Testis (tissue), 3 donors: Measurements from ENCODE around the gene NPAS3. TPM values are rescaled to one million over a fixed set of nuclear protein-coding genes. Genes with fewer than 3 reads are reported as not detected.

Source experiments
- DNase-seq: peaks from one replicate; pipeline ENCODE4 v3.0.0-alpha.2; 2019
- H3K27ac ChIP-seq, 2 donors: fragments of 200-600 bp; sonication (generic); one replicate each; pipeline ENCODE4 v1.5.1; 2019
- H3K27me3 ChIP-seq: fragments of 200-600 bp; sonication (generic); one replicate; pipeline ENCODE4 v1.5.1; 2019
- H3K36me3 ChIP-seq: fragments of 200-600 bp; sonication (generic); one replicate; pipeline ENCODE4 v1.5.1; 2017; ENCODE audit warnings: low read depth; ENCODE audit errors: missing control alignments
- H3K4me1 ChIP-seq: fragments of 200-600 bp; sonication (generic); one replicate; pipeline ENCODE4 v1.5.1; 2019
- H3K4me3 ChIP-seq, 2 donors: fragments of 200-600 bp; sonication (generic); one replicate each; pipeline ENCODE4 v1.5.1; 2017 to 2019
- H3K9me3 ChIP-seq: fragments of 200-600 bp; sonication (generic); one replicate; pipeline ENCODE4 v1.5.1; 2017
- CTCF ChIP-seq, 3 experiments: fragments of 450-650 bp in 2 of 3; fragments of 200-600 bp in 1 of 3; sonication (generic) in 1 of 3; IDR thresholded peaks; one replicate each; pipeline ENCODE4 v1.5.1; 2016 to 2019; ENCODE audit warnings: antibody characterized with exemption in 3 of 3, mild to moderate bottlenecking in 2 of 3, moderate library complexity in 1 of 3
- POLR2A ChIP-seq: fragments of 450-650 bp; IDR thresholded peaks from one replicate; pipeline ENCODE4 v1.6.1; 2017; ENCODE audit warnings: antibody characterized with exemption, mild to moderate bottlenecking, moderate library complexity
- WGBS, 2 donors: methylation state at CpG; one replicate each; pipeline ENCODE4 v1.1.5; 2018; 5-methylcytosine and 5-hydroxymethylcytosine counted together
- intact Hi-C: fragments of 100-400 bp; cut with DNase I; formaldehyde crosslinking; loops from one replicate; pipeline ENCODE4 v1.15.1; 2023; ENCODE audit warnings: low total_unique reads
- polyA plus RNA-seq: library from polyadenylated mRNA; stranded (reverse); fragments of 350-450 nt; fragmentation: Illumina TruSeq; extraction: RNeasy Lipid Tissue Mini Kit (QIAGEN cat#74804); gene quantifications from one replicate; pipeline ENCODE4 v1.2.3, GENCODE V29; 2014; ENCODE audit warnings: low read depth, low replicate concordance; ENCODE audit not compliant: insufficient read depth
- total RNA-seq, 2 donors: library from RNA; depleted of rRNA; stranded (reverse); fragments of >200 nt; gene quantifications; one replicate each; pipeline ENCODE4 v1.2.3, GENCODE V29; 2016

NPAS3 gene
- total and polyA plus RNA-seq, 3 donors from 2014 or later, result 1.1 to 3.7 (median 1.8) TPM

- no peak for TF ChIP-seq POLR2A
- Histone ChIP-seq H3K4me3 (no peak overlapping the region), H3K27me3 (no peaks in the 10 kb centered on the region), H3K9me3 (no peaks in the 10 kb centered on the region), H3K4me1 (no peaks in the 10 kb centered on the region), H3K27ac (no peak overlapping the region), H3K36me3 (no peaks in the 10 kb centered on the region)
- 95 to 100% methylated on average over 4 of the region's 4 CpGs for WGBS, 2 donors
- no peak for DNase-seq
- intact Hi-C loops, result no loop called here
Observed at GRCh38 chr14:33528655-33529054, 590.0 kb downstream of the NPAS3 start.

DNA sequence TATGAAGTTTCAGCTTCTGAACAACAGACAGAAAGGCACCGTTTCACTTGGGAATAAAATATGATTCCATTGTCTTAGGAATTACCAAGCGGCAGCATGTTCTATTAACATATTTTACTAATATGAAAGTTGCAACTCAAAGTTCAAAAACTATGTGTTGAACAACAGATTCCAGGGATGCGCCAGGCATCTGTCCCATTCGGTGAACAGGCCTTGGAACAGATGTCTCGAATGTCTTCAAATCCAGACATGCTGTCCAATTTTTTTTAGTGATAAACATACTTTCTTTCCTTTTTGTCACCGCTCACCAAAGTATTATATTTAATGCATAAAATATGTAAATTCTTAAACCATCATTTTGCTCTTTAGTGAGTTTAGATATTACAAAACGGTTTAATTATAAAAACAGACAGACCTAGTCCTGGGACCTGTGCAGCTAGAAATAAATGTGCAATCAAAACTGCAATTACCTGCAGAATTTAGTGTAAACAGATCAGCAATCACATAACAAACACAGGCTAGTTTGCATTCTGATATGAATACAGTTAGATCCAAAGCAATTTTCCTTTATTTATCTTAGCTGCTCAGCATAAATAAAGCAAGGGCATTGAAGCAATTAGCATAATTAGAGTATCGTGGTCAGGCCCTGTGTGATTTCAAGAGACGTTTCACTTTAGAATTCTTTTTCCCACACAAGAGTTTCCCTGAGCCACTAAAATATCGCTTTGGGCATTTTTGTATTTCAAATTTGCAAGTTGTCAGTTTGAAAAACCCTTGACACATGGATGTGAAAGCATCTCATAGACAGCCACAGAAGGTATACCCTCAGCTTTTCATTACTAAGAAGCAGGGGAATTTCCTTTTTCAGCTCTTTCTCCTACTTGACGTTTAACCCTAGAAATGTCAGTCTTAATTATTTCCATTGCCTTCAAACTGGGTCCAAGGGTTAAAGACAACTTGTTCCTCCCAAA is 591.4 kb downstream of the NPAS3 start:
- TF ChIP-seq CTCF (IDR thresholded peaks at IDR 0.05) (no peak), POLR2A (no peak)
- Histone ChIP-seq H3K9me3 (no peaks in the 10 kb centered on the region), H3K27me3 (no peaks in the 10 kb centered on the region), H3K4me1 (no peaks in the 10 kb centered on the region), H3K4me3 (no peak overlapping the region), H3K27ac (no peak overlapping the region), H3K36me3 (no peaks in the 10 kb centered on the region)
- DNase-seq, result no peak
- intact Hi-C loops, result no loop called here
- 81 to 83% methylated on average over 11 of the region's 11 CpGs for WGBS, 2 donors

DNA sequence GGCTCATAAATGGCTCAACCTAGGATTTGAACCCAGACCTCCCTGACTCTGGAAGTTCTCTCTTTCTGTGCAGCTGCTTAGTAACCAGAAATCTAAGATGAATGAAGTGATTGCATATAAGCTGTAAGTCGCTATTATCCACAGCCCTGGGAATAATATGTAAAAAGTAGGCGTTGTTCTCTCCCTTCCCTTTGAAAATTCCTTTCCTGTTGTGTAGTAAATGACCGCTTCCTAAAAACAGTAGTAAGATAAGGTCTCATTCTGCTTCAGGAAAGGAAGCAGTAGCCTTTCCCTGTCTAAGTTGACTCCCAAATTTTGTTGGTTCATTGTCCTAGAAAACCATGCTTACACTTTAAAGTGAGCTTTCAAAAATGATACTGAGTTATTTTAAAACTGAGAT is 593.9 kb downstream of the NPAS3 start:
- 78 to 80% methylated on average over 3 of the region's 3 CpGs for WGBS, 2 donors
- Histone ChIP-seq H3K4me1 (no peaks in the 10 kb centered on the region), H3K27ac (no peak overlapping the region), H3K9me3 (no peaks in the 10 kb centered on the region), H3K4me3 (no peak overlapping the region), H3K27me3 (no peaks in the 10 kb centered on the region), H3K36me3 (no peaks in the 10 kb centered on the region)
- intact Hi-C loops, result no loop called here
- no peak for DNase-seq
- TF ChIP-seq POLR2A, result no peak
- no peak for TF ChIP-seq CTCF (IDR thresholded peaks at IDR 0.05)

DNA sequence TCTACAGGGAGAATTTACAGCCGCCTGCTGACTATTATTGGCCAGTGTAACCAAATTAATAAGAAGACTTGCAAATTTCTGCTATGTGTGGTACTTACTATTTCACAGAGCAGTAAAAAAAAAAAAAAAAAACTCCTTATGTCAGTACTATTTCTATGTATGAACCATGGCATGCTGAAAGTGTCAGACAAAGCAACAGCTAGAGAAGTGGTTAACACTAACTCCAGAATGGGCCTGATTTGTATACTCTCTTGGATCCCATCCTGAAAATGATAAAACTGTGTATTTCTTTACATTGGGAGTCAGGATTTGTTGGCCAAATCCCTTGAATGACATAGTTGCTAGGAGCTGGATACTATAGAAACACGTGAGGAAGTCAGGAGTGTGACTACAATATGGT is 595.4 kb downstream of the NPAS3 start:
- H3K27ac ChIP-seq, result no peak overlapping the region
- no peaks in the 10 kb centered on the region for H3K36me3 ChIP-seq
- no peak for TF ChIP-seq CTCF (IDR thresholded peaks at IDR 0.05)
- no peak for TF ChIP-seq POLR2A
- WGBS, 2 donors, result 89 to 92% methylated on average over 2 of the region's 2 CpGs
- H3K4me3 ChIP-seq, result no peak overlapping the region
- DNase-seq, result no peak
- no peaks in the 10 kb centered on the region for H3K27me3 ChIP-seq
- no peaks in the 10 kb centered on the region for H3K9me3 ChIP-seq
- no peaks in the 10 kb centered on the region for H3K4me1 ChIP-seq
- intact Hi-C loops, result no loop called here

DNA sequence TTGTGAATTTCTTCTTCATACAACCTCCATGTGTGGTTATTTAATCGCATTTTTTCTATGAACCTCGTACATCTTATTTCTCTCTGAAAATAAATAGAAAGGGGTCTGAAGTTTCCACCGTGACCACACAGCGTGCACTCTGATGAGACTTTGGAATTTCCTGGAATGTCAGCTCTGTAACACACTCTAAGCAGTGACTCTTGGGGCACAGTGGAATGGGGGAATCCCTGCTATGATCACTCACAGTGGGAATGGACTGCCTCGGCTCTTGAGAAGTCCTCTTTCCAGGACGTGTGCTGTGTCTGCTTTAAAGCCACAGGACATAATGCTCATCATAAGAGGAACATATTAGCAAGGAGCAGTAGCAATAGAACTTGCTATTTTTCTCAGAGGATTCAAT is 596.0 kb downstream of the NPAS3 start:
- intact Hi-C loops, result no loop called here
- H3K27ac ChIP-seq, result no peak overlapping the region
- WGBS, 2 donors, result 80 to 82% methylated on average over 6 of the region's 6 CpGs

More for the DNA sequence above, 596.0 kb downstream of the NPAS3 start:
- Histone ChIP-seq H3K9me3 (no peaks in the 10 kb centered on the region), H3K4me3 (no peak overlapping the region), H3K4me1 (no peaks in the 10 kb centered on the region), H3K36me3 (no peaks in the 10 kb centered on the region), H3K27me3 (no peaks in the 10 kb centered on the region)
- no peak for DNase-seq
- TF ChIP-seq POLR2A (no peak), CTCF (IDR thresholded peaks at IDR 0.05) (no peak)
